OCI-LY3 (cell line): ENCODE data around the gene SCLY.

ENCODE experiments used
- CTCF ChIP-seq: fragments of 200-600, 300-600 bp; sonication (generic); IDR thresholded peaks from 2 replicates; pipeline ENCODE4 v1.5.1; 2014; ENCODE audit warnings: antibody characterized with exemption, low read length, low read depth
- EZH2phosphoT487 ChIP-seq: fragments of 200-600 bp; shearing (Covaris generic); IDR thresholded peaks from 2 replicates; pipeline ENCODE4 v1.6.1; 2018; ENCODE audit warnings: antibody characterized with exemption, mixed run types, low read depth

GRCh38 chr2:238137885-238138284, 77.1 kb downstream of the SCLY start:
- TF ChIP-seq CTCF (no peak), EZH2phosphoT487 (no peak)
